Stimulated activated CD4-positive, alpha-beta T cell treated with anti-CD3 and anti-CD28 coated beads, Interleukin-1b, Interleukin-23, amount 100 ng/mL, for 4 hours (primary cell): ENCODE measurements around the gene CRADD.
A peak's percentile ranks its signal among the peaks of the same experiment; 100 is the strongest.
"Not testable (repeated sequence)": the region's sequence is repeated elsewhere in the genome, so short reads cannot be mapped to it uniquely, and the experiment has no call there.

Source experiments
- DNase-seq, 2 donors: peaks; one replicate each; pipeline ENCODE4 v3.0.0-alpha.2; 2020; ENCODE audit warnings: low read depth in 2 of 2

The CRADD gene

DNA sequence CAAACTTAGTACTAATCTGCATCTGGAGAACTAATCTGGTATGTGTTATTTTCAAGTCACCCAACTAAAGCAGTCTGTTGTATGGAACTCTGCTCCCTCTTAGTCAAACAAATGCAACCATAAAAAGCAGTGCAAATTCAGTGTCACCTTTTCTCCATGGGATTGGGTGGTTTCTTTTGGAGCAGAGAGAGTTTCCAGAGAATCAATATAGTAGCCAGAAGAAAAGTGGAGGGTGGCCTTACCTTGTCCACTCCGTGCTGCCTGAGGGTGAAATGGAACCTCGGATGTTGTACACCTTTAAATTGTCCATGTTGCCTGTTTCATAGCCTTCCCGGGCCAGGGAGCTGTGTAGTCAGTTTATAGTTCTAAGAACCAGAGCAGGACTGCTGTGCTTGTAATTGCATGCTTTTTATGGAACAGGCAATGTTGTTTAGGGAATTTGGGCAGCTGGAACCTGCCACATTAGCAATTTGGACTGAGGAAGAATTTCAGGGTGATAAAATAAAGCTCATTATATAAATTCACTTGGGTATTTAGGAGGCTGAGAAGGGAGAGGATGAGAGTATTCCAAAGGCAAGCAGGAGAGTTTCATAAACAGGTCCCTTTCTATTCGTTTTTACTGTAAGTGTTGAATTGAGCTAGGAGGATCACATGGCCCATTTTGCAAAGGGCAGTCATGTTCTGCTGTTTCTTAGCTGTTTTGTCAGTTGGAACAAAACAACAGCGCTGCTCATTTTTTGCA, 60.5 kb downstream of the CRADD start:
- DNase-seq, result no peak

DNA sequence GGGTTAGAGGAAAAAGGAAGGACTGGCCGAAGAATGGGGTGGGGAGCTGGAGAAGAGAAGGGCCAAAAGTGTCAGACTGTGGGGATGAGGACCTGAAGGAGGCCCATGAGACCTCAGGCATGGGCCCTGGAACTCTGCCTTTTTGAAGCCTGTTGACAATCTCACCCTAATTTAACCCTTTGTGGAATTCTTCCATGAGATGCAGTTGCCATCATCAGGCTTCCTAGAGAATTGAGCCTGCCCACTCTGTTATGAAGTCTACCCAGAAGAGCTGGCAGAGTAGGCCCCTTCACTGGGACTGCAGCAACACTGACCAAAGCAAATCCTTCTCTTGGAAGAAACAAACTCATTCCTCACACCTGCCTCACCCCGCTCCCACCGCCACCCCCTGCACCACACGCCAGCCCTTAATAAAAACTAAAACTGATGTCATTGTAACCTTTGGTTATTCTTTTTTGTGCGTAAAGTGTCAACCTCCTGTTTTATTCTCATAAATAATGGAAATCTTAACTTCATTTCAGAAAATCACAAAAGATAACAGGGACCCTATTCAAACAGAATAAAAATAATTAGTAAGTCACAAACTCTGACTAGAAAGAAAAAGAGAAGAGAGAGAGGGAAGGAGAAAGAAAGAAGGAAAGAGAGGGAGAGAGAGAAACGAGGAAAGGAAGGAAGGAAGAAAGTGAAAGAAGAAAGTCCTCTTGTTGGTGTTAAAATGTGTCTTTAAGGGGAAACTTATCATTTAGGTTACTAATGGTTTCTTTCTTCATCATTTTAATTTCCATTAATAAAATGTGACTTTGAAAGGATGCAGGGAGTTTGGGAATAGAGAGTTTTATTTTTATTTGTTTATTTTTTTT, 61.3 kb downstream of the CRADD start:
- DNase-seq, result no peak

DNA sequence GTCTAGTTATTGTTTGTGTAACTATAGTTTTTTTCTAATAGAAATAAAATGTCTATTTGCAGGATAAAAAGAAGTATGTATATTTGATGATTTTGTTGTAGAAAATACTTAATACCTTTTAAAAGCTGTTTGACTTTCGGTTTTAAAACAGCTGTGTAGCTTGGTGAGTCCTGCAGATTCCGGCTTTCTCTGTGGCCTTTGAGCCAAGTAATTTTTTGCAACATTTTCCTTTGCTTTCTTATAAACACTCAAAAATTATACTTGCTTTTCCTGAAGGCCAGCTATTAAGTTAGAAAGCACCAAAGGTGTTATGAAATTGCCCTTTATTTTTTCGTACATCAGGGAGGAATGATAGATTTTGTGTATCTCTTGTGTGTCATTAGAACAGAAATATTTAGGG, 63.6 kb downstream of the CRADD start:
- no peak for DNase-seq

GRCh38 chr12:93741659-93742109, 64.5 kb downstream of the CRADD start:
- DNase-seq, result no peak

GRCh38 chr12:93742110-93742934, 65.1 kb downstream of the CRADD start:
- peak; percentile 25 to 38 for DNase-seq

- DNase-seq, result no peak
These were observed 66.2 kb downstream of the CRADD start for GRCh38 chr12:93743229-93743998.

DNA sequence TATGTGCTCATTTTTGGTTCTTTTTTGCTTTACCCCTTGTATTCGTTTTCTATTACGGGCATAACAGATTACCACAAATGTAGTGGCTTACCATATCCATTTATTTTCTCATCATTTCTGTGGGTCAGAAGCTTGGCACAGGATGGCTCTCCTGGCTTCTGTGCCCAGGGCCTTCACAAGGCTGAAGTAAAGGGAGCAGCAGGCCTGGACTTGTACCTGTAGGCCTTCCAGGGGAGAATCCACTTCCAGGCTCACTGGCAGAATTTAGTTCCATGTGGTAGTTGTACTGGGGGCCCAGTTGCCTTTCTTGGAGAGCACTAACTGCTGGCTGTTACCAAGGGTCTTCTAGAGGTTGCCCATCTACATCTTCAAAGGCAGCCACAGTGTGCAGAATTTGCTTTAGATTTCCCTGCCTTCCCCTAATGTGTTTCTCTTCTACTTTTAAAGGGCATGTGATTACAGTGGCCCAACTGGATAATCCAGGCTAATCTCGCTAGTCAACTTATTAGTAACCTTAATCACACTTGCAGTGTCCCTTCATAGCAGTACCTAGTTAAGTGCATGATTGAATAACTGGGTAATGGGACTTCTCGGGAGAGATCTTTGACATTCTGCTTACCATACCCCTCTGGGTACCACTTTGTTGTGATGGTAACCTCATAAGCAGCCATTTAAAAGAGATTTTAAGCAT, 67.0 kb downstream of the CRADD start:
- DNase-seq, result no peak

DNA sequence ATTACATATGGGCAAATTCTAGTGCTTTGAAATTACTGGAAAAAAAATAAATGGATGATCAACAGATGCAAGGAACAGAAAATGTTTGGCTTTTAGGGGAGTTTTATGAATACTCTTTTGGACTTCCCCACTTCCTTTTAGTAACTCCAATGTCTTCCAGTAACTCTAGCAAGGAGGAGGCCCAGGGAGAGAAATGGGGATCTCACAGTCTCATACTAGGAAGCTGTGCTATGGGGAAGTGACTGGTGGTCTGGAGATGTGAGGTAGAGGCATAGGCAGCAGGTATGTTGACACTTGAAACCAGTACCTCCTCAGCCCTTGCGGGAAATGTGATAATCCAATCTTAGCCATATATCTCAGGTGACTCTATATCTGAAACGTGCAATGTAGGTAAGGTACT, 68.1 kb downstream of the CRADD start:
- no peak for DNase-seq

DNA sequence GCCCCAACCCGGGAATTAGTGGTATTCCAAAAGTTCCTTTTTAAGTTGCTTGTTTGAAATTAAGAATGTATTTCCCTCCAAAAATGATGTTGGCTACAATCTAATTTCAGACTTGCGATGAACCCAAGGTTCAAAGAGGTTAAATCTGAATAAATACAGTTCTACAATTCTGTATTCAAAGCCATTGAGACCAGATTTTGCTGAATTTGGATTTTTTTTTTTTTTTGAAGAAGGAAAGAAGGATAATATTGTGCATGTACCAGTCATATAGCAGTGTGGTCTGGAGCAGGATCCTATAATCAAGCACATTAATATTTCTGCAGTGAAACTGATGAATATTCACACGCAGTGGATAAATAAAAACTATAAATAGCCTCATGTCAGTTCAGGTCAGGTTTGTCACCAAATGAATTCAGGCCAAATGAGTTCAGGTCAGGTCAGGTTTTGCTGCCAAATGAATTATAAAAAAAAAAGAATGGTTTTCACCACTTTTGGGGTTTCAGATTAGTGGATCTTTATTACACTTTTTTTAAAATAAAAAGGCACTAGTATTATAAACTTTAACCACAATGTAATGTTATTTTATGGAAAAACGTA, 69.5 kb downstream of the CRADD start:
- no peak for DNase-seq

DNA sequence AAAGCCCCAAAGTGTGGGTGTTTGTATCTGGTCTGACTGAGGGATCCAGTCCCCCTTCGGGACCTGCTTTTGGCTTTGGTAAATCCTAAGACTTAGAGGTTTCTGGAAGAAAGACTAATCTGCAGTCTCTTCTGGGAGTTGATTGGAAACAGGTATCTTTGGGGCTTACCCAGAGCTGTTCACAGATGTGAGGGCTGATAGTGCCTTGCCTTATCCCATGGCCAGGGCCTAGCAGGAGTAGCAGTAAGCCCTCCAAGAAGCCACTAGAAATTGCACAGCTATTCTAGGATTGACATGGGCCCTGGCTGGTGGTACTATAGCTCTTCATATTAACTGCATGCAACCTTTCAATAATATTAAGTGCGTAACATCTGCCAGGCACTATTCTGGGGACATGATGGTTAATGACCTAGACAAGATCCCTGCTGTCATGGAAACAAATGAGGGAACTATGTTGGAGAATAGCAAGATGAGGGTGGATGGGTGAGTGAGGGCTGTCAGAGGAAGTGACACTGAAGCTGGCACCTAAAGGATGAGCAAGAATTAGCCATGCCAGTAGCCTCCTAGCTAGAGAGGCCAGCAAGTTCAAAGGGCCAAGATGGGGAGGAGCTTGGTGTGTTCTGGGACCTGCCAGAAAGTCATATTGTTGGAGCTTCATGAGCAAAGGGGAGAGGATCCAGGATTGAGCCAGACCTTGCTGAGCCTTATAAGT, 71.7 kb downstream of the CRADD start:
- no peak for DNase-seq

GRCh38 chr12:93749515-93749914, 72.3 kb downstream of the CRADD start:
- no peak for DNase-seq

DNA sequence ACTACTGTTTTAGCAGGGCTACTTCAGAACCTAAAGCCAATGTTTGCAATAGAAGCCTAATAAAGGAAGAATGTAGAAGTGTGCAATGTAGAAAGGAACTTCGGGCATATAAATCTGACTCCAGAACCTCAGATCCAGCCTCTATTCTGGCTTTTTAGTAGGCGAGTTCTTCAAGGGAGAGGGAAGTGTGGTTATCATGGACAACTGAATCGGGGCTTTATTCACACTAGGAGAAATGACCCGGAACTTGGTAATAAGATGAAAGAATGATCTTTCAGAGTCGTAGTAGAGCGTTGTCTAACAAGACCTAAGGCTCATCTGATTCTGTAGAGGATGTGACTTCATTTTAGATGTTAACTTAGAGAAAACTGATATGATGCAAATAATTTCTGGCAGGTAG, 72.9 kb downstream of the CRADD start:
- DNase-seq, result no peak

GRCh38 chr12:93751864-93752610, 74.9 kb downstream of the CRADD start:
- DNase-seq, result no peak

- DNase-seq, result no peak
These were observed 76.1 kb downstream of the CRADD start for GRCh38 chr12:93753285-93753684.

DNA sequence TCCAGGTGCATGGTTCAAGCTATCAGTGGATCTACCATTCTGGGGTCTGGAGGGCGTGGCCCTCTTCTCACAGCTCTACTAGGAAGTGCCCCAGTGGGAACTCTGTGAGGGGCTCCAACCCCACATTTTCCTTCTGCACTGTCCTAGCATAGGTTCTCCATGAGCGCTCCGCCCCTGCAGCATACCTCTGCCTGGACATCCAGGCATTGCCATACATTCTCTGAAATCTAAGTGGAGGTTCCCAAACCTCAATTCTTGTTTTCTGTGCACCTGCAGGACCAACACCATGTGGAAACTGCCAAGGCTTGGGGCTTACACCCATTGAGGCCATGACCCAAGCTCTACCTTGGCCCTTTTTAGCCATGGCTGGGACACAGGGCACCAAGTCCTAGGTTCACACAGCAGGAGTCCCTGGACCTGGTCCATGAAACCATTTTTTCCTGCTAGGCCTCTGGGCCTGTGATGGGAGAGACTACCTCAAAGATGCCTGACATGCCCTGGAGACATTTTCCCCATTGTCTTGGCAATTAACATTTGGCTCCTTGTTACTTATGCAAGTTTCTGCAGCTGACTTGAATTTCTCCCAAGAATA, 76.8 kb downstream of the CRADD start:
- no peak for DNase-seq

- not testable (repeated sequence) for DNase-seq
These were observed 77.7 kb downstream of the CRADD start for GRCh38 chr12:93754859-93755258.

DNA sequence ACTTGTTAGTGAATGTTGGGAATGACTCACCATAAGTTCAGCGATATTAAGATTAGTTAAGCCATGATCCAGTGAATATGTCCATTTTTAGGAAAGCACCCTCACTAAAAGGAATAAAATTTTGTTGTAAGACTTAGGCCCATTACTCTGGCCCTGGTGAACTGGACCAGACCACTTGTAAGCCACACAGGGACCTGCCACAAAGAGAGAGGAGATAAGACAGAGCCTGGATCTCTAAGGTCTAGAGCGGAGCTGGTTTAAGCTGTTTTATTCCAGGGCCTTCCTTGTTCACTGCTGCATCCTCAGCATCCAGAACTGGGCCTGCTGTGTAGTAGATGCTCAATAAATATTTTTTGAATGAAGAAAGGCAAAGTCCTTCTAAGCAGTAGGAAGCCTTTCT, 79.1 kb downstream of the CRADD start:
- no peak for DNase-seq
